IPS-11a (cell line): ENCODE data around the gene IQUB.
"Not testable (repeated sequence)": the region's sequence is repeated elsewhere in the genome, so short reads cannot be mapped to it uniquely, and the experiment has no call there.

Source experiments
- H3K4me3 ChIP-seq: one replicate; pipeline ENCODE4 v1.5.1; 2013; ENCODE audit warnings: low read depth, low read length, control low read depth

The IQUB gene

GRCh38 chr7:123424463-123424862 lies 109.9 kb downstream of the IQUB start:
- H3K4me3 ChIP-seq = no peak overlapping the region

GRCh38 chr7:123423622-123424021 lies 110.8 kb downstream of the IQUB start:
- no peak overlapping the region for H3K4me3 ChIP-seq

- H3K4me3 ChIP-seq = no peak overlapping the region
Observed at GRCh38 chr7:123417580-123417979, 116.8 kb downstream of the IQUB start.

GRCh38 chr7:123415625-123416024 lies 118.8 kb downstream of the IQUB start:
- no peak overlapping the region for H3K4me3 ChIP-seq

- H3K4me3 ChIP-seq = no peak overlapping the region
Observed at GRCh38 chr7:123410273-123410904, 124.0 kb downstream of the IQUB start.

GRCh38 chr7:123407951-123408350 lies 126.4 kb downstream of the IQUB start:
- H3K4me3 ChIP-seq = not testable (repeated sequence)
